Upper lobe of left lung (tissue), 6 donors: ENCODE results near the gene ZSCAN18. TPM values are rescaled to one million over a fixed set of nuclear protein-coding genes. Genes with fewer than 3 reads are reported as not detected.

Experiments used
- ATAC-seq, 2 donors: fragments of 200-7000 bp; cut with Tn5 transposase; one replicate each; pipeline ENCODE4 v1.9.1; 2022; ENCODE audit warnings: mild to moderate bottlenecking in 2 of 2, moderate library complexity in 2 of 2; ENCODE audit not compliant: low FRiP score in 2 of 2
- DNase-seq, 2 donors: peaks; one replicate each; pipeline ENCODE4 v3.0.0-alpha.2; 2019 to 2020
- H3K27ac ChIP-seq, 4 donors: fragments of 200-600 bp; sonication (generic); one replicate each; pipeline ENCODE4 v1.5.1; 2016 to 2019
- H3K27me3 ChIP-seq, 4 donors: fragments of 200-600 bp; sonication (generic); one replicate each; pipeline ENCODE4 v1.5.1; 2017 to 2019
- H3K36me3 ChIP-seq, 4 donors: fragments of 200-600 bp; sonication (generic); one replicate each; pipeline ENCODE4 v1.5.1; 2016 to 2019
- H3K4me1 ChIP-seq, 4 donors: fragments of 200-600 bp; sonication (generic); one replicate each; pipeline ENCODE4 v1.5.1; 2018 to 2019
- H3K4me3 ChIP-seq, 4 donors: fragments of 200-600 bp; sonication (generic); one replicate each; pipeline ENCODE4 v1.5.1; 2017 to 2019; ENCODE audit warnings: mild to moderate bottlenecking in 2 of 4, moderate library complexity in 1 of 4
- H3K9me3 ChIP-seq, 4 donors: fragments of 200-600 bp; sonication (generic); one replicate each; pipeline ENCODE4 v1.5.1; 2018 to 2019
- CTCF ChIP-seq, 6 experiments: fragments of 450-650 bp in 4 of 6; fragments of 200-600 bp in 2 of 6; sonication (generic) in 2 of 6; IDR thresholded peaks; one replicate each; pipeline ENCODE4 v1.5.1; 2016 to 2019; ENCODE audit warnings: antibody characterized with exemption in 6 of 6
- EP300 ChIP-seq, 4 donors: sonication (generic); formaldehyde crosslinking; IDR thresholded peaks; one replicate each; pipeline ENCODE4 v1.5.1; 2017; ENCODE audit warnings: antibody characterized with exemption in 4 of 4, control low read depth in 2 of 4
- POLR2A ChIP-seq, 4 donors: fragments of 450-650 bp; IDR thresholded peaks; one replicate each; pipeline ENCODE4 v1.5.1; 2016 to 2017; ENCODE audit warnings: antibody characterized with exemption in 4 of 4, mild to moderate bottlenecking in 2 of 4
- POLR2AphosphoS5 ChIP-seq, 2 donors: sonication (generic); formaldehyde crosslinking; IDR thresholded peaks; one replicate each; pipeline ENCODE4 v1.5.1; 2017; ENCODE audit warnings: antibody characterized with exemption in 2 of 2
- WGBS, 2 donors: methylation state at CpG; one replicate each; pipeline ENCODE4 v1.1.5; 2017 to 2018; 5-methylcytosine and 5-hydroxymethylcytosine counted together
- total RNA-seq, 6 donors: library from RNA; depleted of rRNA in 4 of 6; stranded (reverse); fragments of >200 nt in 4 of 6; gene quantifications; one replicate each; pipeline versions ENCODE4 v1.1.0 to v1.2.1, GENCODE V29; 2016 to 2021
- donor health status: DM: no; HTN: no; CAD: no; lungs with moderate emphysema.
- donor health status: DM: no; HTN: yes; CAD: no; lungs with severe emphysema.

The ZSCAN18 gene
- total RNA-seq, 6 donors from 2014 or later = 30.6 to 116 (median 74.1) TPM

- H3K9me3 ChIP-seq = peaks cover 44 to 90% (median 84%) of the 10 kb centered on the region in 4 donors
- DNase-seq (no peak), ATAC-seq (no peak)
- WGBS, 2 donors = 90 to 96% methylated on average over 15 of the region's 15 CpGs
- no peak overlapping the region for H3K4me3 ChIP-seq
- no peaks in the 10 kb centered on the region for H3K27me3 ChIP-seq
- no peak overlapping the region for H3K27ac ChIP-seq
- no peaks in the 10 kb centered on the region for H3K4me1 ChIP-seq
- H3K36me3 ChIP-seq = peaks cover 0 to 43% (median 24%) of the 10 kb centered on the region in 4 donors
- TF ChIP-seq CTCF (IDR thresholded peaks at IDR 0.05) = no peak
- TF ChIP-seq POLR2A (IDR thresholded peaks at IDR 0.05) = no peak
- TF ChIP-seq POLR2AphosphoS5 (IDR thresholded peaks at IDR 0.05) = no peak
- no peak for TF ChIP-seq EP300 (IDR thresholded peaks at IDR 0.05)
These were observed 30.7 kb downstream of the ZSCAN18 start for GRCh38 chr19:58067240-58067912.

GRCh38 chr19:58063712-58064111, 34.3 kb downstream of the ZSCAN18 start:
- peaks cover 30 to 74% (median 69%) of the 10 kb centered on the region in 4 donors for H3K9me3 ChIP-seq
- no peak overlapping the region for H3K4me3 ChIP-seq
- no peak for TF ChIP-seq CTCF (IDR thresholded peaks at IDR 0.05)
- no peak for TF ChIP-seq EP300 (IDR thresholded peaks at IDR 0.05)
- TF ChIP-seq POLR2A (IDR thresholded peaks at IDR 0.05) = no peak
- no peak for TF ChIP-seq POLR2AphosphoS5 (IDR thresholded peaks at IDR 0.05)
- no peaks in the 10 kb centered on the region for H3K27me3 ChIP-seq
- H3K36me3 ChIP-seq = peaks cover 0 to 43% (median 24%) of the 10 kb centered on the region in 4 donors
- H3K4me1 ChIP-seq = peaks cover 0 to 6% (median 2%) of the 10 kb centered on the region in 4 donors
- ATAC-seq = no peak
- WGBS, 2 donors = 87 to 88% methylated on average over 3 of the region's 3 CpGs
- DNase-seq = no peak
- H3K27ac ChIP-seq = no peak overlapping the region

GRCh38 chr19:58060231-58060630, 37.8 kb downstream of the ZSCAN18 start:
- WGBS, 2 donors = 90 to 92% methylated on average over 23 to 24 of the region's 24 CpGs
- Histone ChIP-seq H3K4me3 (peak overlapping the region in 3 of 4 donors; percentile 44 to 80 (median 62)), H3K27me3 (no peaks in the 10 kb centered on the region), H3K4me1 (peaks cover 0 to 6% (median 3%) of the 10 kb centered on the region in 4 donors), H3K36me3 (peaks cover 0 to 17% (median 5%) of the 10 kb centered on the region in 4 donors), H3K27ac (peak overlapping the region in 2 of 4 donors; percentile 84 to 92), H3K9me3 (peaks cover 6 to 56% (median 37%) of the 10 kb centered on the region in 4 donors)
- ATAC-seq (no peak), DNase-seq (no peak)
- TF ChIP-seq POLR2A (IDR thresholded peaks at IDR 0.05) (no peak), CTCF (IDR thresholded peaks at IDR 0.05) (no peak), EP300 (IDR thresholded peaks at IDR 0.05) (no peak), POLR2AphosphoS5 (IDR thresholded peaks at IDR 0.05) (no peak)

DNA sequence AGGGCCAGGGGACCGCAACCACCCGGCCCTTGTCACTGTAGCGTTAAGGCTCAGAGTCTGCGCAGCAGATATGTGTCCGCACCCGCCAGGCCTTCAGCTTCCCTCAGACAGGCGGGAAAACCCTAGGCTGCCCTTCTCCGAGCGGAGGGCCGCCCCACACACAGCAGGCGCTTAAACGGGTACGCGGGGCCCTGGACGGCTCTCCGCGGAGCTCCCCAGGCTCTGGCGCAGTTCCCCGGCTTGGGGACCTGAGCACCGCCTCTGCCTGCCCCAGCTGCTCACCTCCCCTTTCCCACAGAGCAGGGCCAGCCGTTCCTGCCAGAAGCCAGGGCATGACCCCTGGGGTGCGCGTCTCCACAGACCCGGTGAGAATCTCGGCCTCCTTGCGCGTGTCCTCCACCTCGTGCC, 38.4 kb downstream of the ZSCAN18 start:
- 29 to 34% methylated on average over 10 to 19 of the region's 28 CpGs for WGBS, 2 donors
- peaks cover 0 to 11% (median 3%) of the 10 kb centered on the region in 4 donors for H3K36me3 ChIP-seq
- peaks cover 0 to 6% (median 3%) of the 10 kb centered on the region in 4 donors for H3K4me1 ChIP-seq
- peak in 1 of 2 donors; percentile 8 for ATAC-seq
- no peak for TF ChIP-seq EP300 (IDR thresholded peaks at IDR 0.05)
- TF ChIP-seq POLR2AphosphoS5 (IDR thresholded peaks at IDR 0.05) = no peak
- no peak for TF ChIP-seq POLR2A (IDR thresholded peaks at IDR 0.05)
- TF ChIP-seq CTCF (IDR thresholded peaks at IDR 0.05) = no peak
- peak overlapping the region; percentile 84 to 92 (median 90) for H3K27ac ChIP-seq
- peaks cover 6 to 55% (median 33%) of the 10 kb centered on the region in 4 donors for H3K9me3 ChIP-seq
- H3K4me3 ChIP-seq = peak overlapping the region; percentile 23 to 80 (median 53)
- peak in 1 of 2 donors; percentile 66 for DNase-seq
- H3K27me3 ChIP-seq = no peaks in the 10 kb centered on the region
